Mesothelial cell of epicardium (in vitro differentiated cells): ENCODE data around the gene CARNS1. TPM values are rescaled to one million over a fixed set of nuclear protein-coding genes. Genes with fewer than 3 reads are reported as not detected.
"Not testable (repeated sequence)": the region's sequence is repeated elsewhere in the genome, so short reads cannot be mapped to it uniquely, and the experiment has no call there.

ENCODE experiments used
- DNase-seq, 2 experiments: peaks; one replicate each; pipeline ENCODE4 v3.0.0; 2021; ENCODE audit warnings: low spot score in 2 of 2; ENCODE audit not compliant: unreplicated experiment in 2 of 2
- H3K27ac Mint-ChIP-seq: 2 replicates; pipeline ENCODE4 v1.8.0; 2021; ENCODE audit warnings: mixed read lengths
- H3K27me3 Mint-ChIP-seq: 2 replicates; pipeline ENCODE4 v1.8.0; 2021; ENCODE audit warnings: low read depth, mixed read lengths
- H3K36me3 Mint-ChIP-seq: 2 replicates; pipeline ENCODE4 v1.8.0; 2021; ENCODE audit warnings: mixed read lengths
- H3K4me1 Mint-ChIP-seq: 2 replicates; pipeline ENCODE4 v1.8.0; 2021; ENCODE audit warnings: mixed read lengths
- H3K4me3 Mint-ChIP-seq: 2 replicates; pipeline ENCODE4 v1.8.0; 2021; ENCODE audit warnings: mild to moderate bottlenecking, moderate library complexity, mixed read lengths
- H3K9me3 Mint-ChIP-seq: 2 replicates; pipeline ENCODE4 v1.8.0; 2021; ENCODE audit warnings: mixed read lengths
- total RNA-seq: library from RNA; stranded (reverse); gene quantifications from 3 replicates; pipeline ENCODE4 v1.2.1, GENCODE V29; 2021
- TF ChIP-seq, protein P1 (sequence below): fragments of 200-600 bp; sonication (generic); IDR thresholded peaks from one replicate; pipeline ENCODE4 v1.5.0; 2021; ENCODE audit warnings: antibody characterized with exemption; ENCODE audit not compliant: unreplicated experiment

CARNS1 gene
- total RNA-seq, 1 donor from 2014 or later = 21.1 TPM

DNA sequence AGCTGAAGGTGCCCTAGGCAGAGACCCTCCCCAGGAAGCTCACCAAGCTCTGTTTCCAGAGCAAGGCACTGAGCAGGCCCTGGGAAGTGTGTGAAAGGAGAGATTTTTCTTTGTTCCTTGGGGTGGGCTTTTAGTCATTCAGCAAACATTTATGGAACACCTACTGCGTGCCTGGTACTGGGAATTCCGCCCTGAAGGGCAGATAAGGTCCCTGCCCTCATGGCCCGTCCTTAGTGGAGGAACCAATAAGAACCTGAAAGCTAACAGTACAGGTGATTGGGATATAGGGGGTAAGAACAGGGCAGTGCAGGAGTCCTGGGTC lies 49.7 kb downstream of the CARNS1 start:
- H3K27ac Mint-ChIP-seq = peak overlapping the region; percentile 95
- peak overlapping the region; percentile 78 for H3K4me3 Mint-ChIP-seq
- no peak for DNase-seq
- H3K27me3 Mint-ChIP-seq = no peaks in the 10 kb centered on the region
- no peaks in the 10 kb centered on the region for H3K9me3 Mint-ChIP-seq
- no peaks in the 10 kb centered on the region for H3K36me3 Mint-ChIP-seq
- H3K4me1 Mint-ChIP-seq = peaks cover 23% of the 10 kb centered on the region
- TF ChIP-seq, protein P1, sequence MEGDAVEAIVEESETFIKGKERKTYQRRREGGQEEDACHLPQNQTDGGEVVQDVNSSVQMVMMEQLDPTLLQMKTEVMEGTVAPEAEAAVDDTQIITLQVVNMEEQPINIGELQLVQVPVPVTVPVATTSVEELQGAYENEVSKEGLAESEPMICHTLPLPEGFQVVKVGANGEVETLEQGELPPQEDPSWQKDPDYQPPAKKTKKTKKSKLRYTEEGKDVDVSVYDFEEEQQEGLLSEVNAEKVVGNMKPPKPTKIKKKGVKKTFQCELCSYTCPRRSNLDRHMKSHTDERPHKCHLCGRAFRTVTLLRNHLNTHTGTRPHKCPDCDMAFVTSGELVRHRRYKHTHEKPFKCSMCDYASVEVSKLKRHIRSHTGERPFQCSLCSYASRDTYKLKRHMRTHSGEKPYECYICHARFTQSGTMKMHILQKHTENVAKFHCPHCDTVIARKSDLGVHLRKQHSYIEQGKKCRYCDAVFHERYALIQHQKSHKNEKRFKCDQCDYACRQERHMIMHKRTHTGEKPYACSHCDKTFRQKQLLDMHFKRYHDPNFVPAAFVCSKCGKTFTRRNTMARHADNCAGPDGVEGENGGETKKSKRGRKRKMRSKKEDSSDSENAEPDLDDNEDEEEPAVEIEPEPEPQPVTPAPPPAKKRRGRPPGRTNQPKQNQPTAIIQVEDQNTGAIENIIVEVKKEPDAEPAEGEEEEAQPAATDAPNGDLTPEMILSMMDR = no peak

DNA sequence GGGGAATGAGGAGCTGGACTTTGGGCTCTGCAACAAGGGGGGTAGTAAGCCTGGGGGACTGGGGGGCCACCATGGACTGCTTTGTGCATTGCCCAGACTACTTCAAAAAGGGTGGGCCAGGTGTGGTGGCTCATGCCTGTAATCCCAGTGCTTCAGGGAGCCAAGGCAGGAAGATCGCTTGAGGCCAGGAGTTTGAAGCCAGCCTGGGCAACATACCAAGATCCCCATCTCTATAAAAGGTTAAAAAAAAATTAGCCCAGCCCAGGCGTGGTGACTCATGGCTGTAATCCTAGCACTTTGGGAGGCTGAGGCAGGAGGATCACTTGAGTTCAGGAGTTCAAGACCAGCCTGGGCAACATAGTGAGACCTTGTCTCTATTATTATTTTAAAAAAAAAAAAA lies 50.1 kb downstream of the CARNS1 start:
- H3K4me1 Mint-ChIP-seq = peaks cover 23% of the 10 kb centered on the region
- peak overlapping the region; percentile 95 for H3K27ac Mint-ChIP-seq
- H3K4me3 Mint-ChIP-seq = peak overlapping the region; percentile 78
- not testable (repeated sequence) for H3K36me3 Mint-ChIP-seq, H3K9me3 Mint-ChIP-seq, H3K27me3 Mint-ChIP-seq, DNase-seq

DNA sequence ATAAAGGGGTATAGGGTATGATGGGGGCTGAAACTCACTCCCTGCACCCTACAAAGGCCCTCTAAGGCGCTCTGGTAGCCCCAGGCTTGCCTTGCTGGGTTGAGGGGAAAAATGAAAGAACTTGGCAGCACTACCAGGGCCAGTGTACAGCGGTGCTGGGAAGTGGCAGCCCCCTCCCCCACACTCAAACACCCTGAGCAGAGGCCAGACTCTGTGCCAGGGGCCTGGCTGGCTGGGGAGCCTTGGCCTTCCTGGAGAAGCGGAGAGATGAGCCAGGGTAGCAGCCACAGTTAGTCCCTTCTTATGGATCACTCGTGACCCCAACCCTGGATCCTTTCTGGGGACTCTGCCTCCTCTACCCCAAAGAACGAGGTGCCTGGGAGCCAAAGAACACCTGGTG lies 50.9 kb downstream of the CARNS1 start:
- Mint-ChIP-seq H3K36me3 (no peaks in the 10 kb centered on the region), H3K4me3 (no peak overlapping the region), H3K4me1 (peaks cover 23% of the 10 kb centered on the region), H3K9me3 (no peaks in the 10 kb centered on the region), H3K27ac (peak overlapping the region; percentile 16), H3K27me3 (no peaks in the 10 kb centered on the region)
- TF ChIP-seq, protein P1 = no peak
- no peak for DNase-seq

DNA sequence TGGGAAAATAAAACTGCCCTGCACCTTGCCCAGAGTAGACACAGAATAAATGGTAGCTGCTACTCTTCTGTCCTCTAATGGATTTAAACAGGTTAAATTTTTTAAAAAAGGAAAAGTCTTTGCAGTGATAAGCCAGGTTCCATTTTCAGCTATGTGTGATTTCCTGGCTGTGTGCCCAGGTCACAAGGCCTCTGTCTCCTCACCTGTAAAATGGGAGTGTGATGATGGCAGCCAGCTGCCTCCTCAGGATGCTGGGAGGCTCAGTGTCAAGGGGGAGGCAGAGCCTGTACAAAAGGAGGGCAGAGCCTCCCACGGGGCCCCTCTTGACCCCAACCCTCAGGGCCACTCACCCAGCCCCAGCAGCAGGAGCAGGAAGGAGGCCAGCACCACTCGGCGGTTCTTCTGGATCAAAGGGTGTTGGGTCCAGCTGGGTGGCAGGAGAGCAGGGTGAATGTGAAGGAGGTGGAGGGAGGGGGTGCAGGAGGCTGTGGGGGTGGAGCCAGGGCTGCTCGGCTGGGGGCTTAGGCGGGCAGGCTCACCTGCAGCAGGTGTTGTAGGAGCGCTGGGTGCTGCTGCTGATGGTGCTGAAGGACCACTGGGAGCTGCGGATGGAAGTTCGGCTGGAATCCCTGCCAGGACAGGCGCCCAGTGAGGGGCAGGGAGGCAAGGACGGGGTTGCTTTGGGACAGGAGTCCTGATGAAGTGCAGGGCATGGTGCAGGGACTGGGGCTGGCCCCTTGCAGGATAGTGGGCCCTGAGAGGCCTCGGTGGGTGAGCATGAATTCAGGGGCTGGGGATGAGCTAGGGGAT lies 51.7 kb downstream of the CARNS1 start:
- DNase-seq = no peak
- Mint-ChIP-seq H3K9me3 (no peaks in the 10 kb centered on the region), H3K4me3 (peak overlapping the region; percentile 87), H3K27me3 (no peaks in the 10 kb centered on the region), H3K27ac (peak overlapping the region; percentile 90), H3K4me1 (peaks cover 23% of the 10 kb centered on the region), H3K36me3 (no peaks in the 10 kb centered on the region)
- TF ChIP-seq, protein P1 = no peak

DNA sequence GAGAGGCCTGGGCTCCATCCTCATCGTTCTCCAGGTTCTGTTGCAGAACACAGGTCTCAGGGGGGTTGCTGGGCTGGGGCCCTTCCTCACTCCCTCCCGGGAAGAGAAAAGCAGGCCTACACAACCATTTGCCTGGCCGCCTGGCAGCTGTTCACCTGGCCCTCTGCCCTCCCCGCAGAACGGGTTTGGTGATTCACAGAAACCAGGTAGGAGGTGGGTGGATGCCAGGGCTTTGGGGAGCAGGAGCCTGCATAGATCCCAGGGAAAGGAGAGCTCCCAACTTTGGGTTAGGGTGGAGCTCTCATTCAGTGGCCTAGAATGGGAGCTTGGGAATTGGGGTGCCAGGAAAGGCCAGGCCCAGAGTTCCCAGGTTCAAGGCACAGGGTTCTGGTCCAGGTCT lies 52.6 kb downstream of the CARNS1 start:
- H3K4me3 Mint-ChIP-seq = peak overlapping the region; percentile 87
- no peaks in the 10 kb centered on the region for H3K9me3 Mint-ChIP-seq
- H3K4me1 Mint-ChIP-seq = peaks cover 23% of the 10 kb centered on the region
- H3K27me3 Mint-ChIP-seq = no peaks in the 10 kb centered on the region
- no peak for DNase-seq
- H3K27ac Mint-ChIP-seq = peak overlapping the region; percentile 90
- TF ChIP-seq, protein P1 = no peak
- H3K36me3 Mint-ChIP-seq = no peaks in the 10 kb centered on the region

DNA sequence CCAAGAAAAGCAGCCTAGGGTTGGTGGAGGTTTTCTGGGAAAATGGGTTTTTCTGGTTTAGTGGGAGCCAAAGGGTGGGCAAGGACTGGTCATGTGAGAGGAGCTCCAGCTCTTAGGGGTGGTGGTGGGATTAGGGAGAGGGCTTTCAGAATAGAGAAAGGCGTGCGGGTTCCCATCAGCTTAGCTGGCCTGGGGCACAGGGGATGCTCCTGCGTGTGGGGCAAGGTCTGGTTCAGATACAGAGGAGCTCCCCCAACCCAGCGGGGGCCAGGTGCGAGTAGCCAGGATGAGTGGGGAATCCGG lies 52.9 kb downstream of the CARNS1 start:
- Mint-ChIP-seq H3K27ac (peak overlapping the region; percentile 90), H3K9me3 (no peaks in the 10 kb centered on the region), H3K27me3 (no peaks in the 10 kb centered on the region), H3K4me1 (peaks cover 23% of the 10 kb centered on the region), H3K36me3 (no peaks in the 10 kb centered on the region), H3K4me3 (peak overlapping the region; percentile 87)
- TF ChIP-seq, protein P1 = no peak
- DNase-seq = no peak
